ENCODE measurements around the gene SEMA4D. TPM values are rescaled to one million over a fixed set of nuclear protein-coding genes. Genes with fewer than 3 reads are reported as not detected.

Gene SEMA4D
- total and polyA plus RNA-seq, 9 of the 15 experiments (the other 6 are each of a cell fraction or from before 2014, with no cell fraction given) = 0.38 to 5.1 (median 1.8) TPM

DNA sequence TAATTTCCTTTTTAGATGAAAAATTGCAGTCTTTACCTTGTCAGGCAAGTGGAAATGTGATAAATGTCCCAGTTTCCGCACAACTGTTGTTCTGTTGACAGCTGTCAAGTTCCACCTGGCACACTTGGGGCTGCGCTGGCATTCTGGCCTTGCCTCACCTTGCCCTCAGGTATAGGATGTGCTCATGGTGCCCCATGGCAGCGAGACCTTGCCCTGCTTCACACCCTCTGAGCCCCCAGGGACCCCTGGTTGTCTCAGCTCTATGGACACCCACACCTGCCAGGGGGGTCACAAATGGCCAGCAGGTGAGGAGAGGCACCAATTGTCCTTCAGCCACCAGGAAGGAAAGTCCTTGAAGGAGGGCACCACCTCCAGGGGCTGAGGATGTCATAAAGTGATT, 37.5 kb upstream of the SEMA4D start:
- Histone ChIP-seq H3K27me3 (ENCODE audit: control insufficient read depth in 2 of 2, insufficient read depth in 2 of 2, low read length in 2 of 2) (peaks cover 0 to 4% of the 10 kb centered on the region in 2 experiments; a peak in 1 of 5 replicates), H3K36me3 (ENCODE audit: control insufficient read depth, insufficient read depth, low read length) (no peaks in the 10 kb centered on the region), H3K27ac (ENCODE audit: extremely low read depth, low read depth, low read length) (no peak overlapping the region), H3K79me2 (ENCODE audit: control insufficient read depth, insufficient read depth, low read length) (no peaks in the 10 kb centered on the region), H3K4me1 (replicated peaks in 1 of 2; ENCODE audit: control insufficient read depth in 2 of 2, insufficient read depth in 2 of 2, low read length in 2 of 2) (no peaks in the 10 kb centered on the region; a peak in 1 of 5 replicates), H4K20me1 (replicated peaks; ENCODE audit: control insufficient read depth, insufficient read depth, low read length) (no peaks in the 10 kb centered on the region), H3K9me1 (ENCODE audit: control insufficient read depth, insufficient read depth, low read length) (no peaks in the 10 kb centered on the region), H3K9ac (ENCODE audit: insufficient read depth in 1 of 2, low read depth in 2 of 2, low read length in 2 of 2) (no peak overlapping the region), H2AFZ (ENCODE audit: low read depth, low read length) (no peak overlapping the region), H3K4me3 (no peak overlapping the region), H3K9me3 (replicated peaks; ENCODE audit: control insufficient read depth, insufficient read depth, low read depth, low read length) (no peaks in the 10 kb centered on the region), H3K4me2 (ENCODE audit: insufficient read depth, low read length) (no peak overlapping the region)
- ATAC-seq (no peak), FAIRE-seq (no peak), DNase-seq (ENCODE audit: extremely low read depth in 1 of 4, low spot score in 3 of 4) (no peak)
- TF ChIP-seq HDAC3 (IDR thresholded peaks at IDR 0.05; ENCODE audit: borderline replicate concordance, partially characterized antibody) = no peak
- TF ChIP-seq BRF1 (IDR thresholded peaks at IDR 0.05; ENCODE audit: borderline replicate concordance, extremely low read depth, insufficient read length) = no peak
- TF ChIP-seq DDX20 (tag; IDR thresholded peaks at IDR 0.05; ENCODE audit: low read depth) = no peak
- TF ChIP-seq ESRRA (IDR thresholded peaks at IDR 0.05; ENCODE audit: borderline replicate concordance, low read depth) = no peak
- no peak for TF ChIP-seq ZNF583 (CRISPR knock-in tag; IDR thresholded peaks at IDR 0.05)
- TF ChIP-seq NCOA1 (IDR thresholded peaks at IDR 0.05; ENCODE audit: low read depth) = no peak
- TF ChIP-seq SFPQ (IDR thresholded peaks at IDR 0.05; ENCODE audit: low read depth, low read length) = no peak
- TF ChIP-seq ATF3 (IDR thresholded peaks at IDR 0.05) = no peak
- no peak for TF ChIP-seq ATF3 (CRISPR knock-in tag; conservative IDR thresholded peaks at IDR 0.05)
- TF ChIP-seq ZNF212 (CRISPR knock-in tag; IDR thresholded peaks at IDR 0.05) = no peak
- TF ChIP-seq ILK (tag; IDR thresholded peaks at IDR 0.05; ENCODE audit: borderline replicate concordance, low read depth) = no peak
- no peak for TF ChIP-seq ZNF76 (CRISPR knock-in tag; IDR thresholded peaks at IDR 0.05; ENCODE audit: borderline replicate concordance)
- TF ChIP-seq NONO (IDR thresholded peaks at IDR 0.05; ENCODE audit: low read depth in 2 of 2, low read length in 1 of 2) = no peak
- TF ChIP-seq RHOXF2B (CRISPR knock-in tag; conservative IDR thresholded peaks at IDR 0.05) = no peak
- in situ Hi-C loops (cut with MboI) (no loop called here), intact Hi-C loops (cut with micrococcal nuclease) (no loop called here)
- ChIA-PET POLR2A (interaction anchor here (0.5 kb wide), 1 partner anchor 352 kb away, joined by 3 read pairs; no protein-coding TSS in a partner anchor), CTCF (ENCODE audit: low intra/inter-chr PET ratio) (no interaction called here)
- BruUV-seq (replicated peaks) = no TSS peak
- 5% methylated on average over 3 of the region's 3 CpGs for WGBS (ENCODE audit: insufficient coverage, low coverage, missing lambda C conversion rate)

All from K562 (cell line).